NOMO-1 (cell line): ENCODE results near the gene TRPC5OS.
A peak's percentile ranks its signal among the peaks of the same experiment; 100 is the strongest.

ENCODE experiments used
- DNase-seq, 2 experiments: peaks; one replicate each; lab custom pipeline; 2025; ENCODE audit not compliant: unreplicated experiment in 2 of 2; lab: John Stamatoyannopoulos, UW

The TRPC5OS gene

DNA sequence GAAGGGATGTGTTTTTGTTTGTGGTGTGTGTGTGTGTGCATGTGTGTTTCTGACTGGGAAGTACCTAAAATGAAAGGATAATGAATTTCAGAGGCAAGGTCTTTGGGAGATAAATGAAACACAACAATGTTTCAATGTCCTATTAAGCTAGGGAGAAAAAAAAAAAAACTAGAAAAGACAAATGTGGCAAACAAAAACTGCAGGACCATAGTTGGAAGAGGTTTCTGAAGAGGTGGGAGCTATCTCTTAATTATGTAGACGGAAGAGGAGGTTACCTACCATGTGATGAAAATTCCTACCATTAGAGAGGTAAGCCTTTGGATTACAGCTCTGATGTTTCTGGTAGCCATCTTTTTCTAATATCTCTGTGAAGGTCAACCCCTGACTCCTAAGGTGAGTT, at the start of gene TRPC5OS:
TSS of gene TRPC5OS (plus strand) at position 301 of the 400 bp plus-strand sequence. CDS start 25,669 bp downstream, outside the sequence.
- no peak for DNase-seq

DNA sequence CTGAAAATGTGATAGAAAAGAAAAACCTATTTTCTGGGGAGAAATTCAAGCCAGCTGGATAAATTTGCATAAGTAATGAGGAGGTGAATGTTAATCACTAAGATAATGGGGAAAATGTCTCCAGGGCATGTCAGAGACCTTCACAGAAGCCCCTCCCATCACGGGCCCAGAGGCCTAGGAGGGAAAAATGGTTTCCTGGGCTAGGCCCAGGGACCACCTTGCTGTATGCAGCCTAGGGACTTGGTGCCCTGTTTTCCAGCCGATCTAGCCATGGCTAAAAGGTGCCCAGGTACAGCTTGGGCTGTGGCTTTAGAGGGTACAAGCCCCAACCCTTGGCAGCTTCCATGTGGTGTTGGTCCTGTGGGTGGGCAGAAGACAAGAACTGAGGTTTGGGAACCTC, 46.6 kb upstream of the TRPC5OS start:
- DNase-seq = no peak

DNA sequence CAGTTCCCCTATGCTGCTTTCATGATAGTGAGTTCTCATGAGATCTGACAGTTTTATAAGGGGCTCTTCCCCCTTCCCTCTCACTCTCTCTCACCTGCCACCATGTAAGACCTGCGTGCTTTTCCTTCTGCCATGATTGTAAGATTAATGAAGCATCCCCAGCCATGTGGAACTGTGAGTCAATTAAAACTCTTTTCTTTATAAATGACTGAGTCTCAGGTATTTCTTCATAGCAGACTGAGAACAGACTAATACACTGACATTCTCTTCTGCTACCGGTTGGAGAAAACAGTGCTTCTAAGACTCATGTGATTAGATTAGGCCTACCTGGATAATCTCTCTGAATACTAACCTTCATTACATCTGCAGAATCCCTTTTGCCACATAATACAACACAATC, 45.4 kb upstream of the TRPC5OS start:
- DNase-seq = no peak

DNA sequence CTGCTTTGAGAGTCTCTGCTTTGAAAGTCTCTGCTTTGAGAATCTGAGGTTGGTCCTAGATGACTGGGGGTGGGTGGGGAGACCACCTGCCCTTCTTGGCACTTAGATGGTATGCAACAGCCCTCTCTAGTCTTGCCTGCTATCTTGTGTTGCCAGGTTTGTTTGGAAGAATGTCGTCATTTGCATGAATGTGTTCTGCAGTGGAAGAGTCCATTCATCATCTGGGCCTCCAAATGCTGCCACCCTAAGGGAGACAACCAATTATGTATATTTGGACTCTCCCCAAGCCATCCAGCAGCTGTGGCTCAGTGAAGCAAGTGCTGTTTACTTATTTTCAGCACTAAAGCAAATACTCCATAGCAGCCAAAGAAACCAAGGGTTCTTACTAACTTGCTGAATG, 44.6 kb upstream of the TRPC5OS start:
- no peak for DNase-seq

DNA sequence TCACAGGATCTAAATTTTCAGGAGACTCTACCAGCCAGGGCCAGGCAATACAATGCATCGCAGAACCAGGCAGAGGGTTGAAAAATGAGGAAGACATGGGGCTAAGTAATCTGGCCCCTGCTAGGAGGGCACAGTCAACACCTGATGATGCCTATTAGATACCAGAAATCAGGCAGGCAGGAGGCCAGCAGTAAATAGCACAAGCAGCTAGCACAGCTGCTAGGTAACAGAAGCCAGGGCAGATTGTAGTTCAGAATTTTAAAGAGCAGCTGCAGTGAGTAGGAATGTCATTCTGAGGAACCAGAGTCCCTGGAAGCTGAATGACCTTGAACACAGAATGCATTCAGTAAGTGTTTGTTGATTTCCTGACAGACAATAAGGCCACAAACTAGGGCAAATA, 38.8 kb upstream of the TRPC5OS start:
- DNase-seq = no peak

GRCh38 chrX:111847491-111848133, 28.4 kb upstream of the TRPC5OS start:
- no peak for DNase-seq

DNA sequence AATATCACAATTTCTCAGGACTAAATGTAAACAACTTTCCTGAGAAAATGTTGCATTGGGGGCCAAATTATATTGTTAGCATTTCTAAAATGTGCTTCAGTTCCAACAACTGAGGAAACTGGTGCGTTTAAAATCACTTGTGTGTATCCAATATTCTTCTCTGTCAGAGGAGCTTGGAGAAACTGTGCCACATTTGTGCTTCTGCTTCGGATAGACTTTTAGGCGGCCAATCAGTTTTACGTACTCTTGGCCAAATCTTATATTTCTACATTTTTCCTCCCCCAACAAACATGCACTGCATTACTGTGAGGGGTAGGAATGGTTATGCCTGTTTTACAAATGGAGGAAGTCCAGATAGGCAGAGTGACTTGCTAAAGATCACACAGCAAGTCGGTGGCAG, 27.4 kb upstream of the TRPC5OS start:
- no peak for DNase-seq

DNA sequence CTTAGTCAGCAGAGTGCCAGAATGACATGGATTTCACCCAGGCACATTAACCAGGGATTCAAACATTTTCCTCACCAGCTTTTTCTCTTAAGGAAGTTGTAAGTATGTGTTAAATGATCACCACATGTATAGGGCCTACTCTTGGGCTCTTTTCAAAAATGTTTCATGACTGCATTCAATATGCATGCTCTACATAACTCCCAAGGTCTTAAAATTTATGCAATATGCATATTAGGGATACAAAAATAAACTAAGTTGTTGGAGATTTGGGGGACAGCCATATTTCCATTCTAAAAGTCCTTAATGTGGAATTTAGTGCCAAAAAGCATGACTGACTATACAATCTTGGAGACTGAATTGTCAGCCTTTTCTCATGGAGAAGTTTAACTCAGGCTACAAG, 25.0 kb upstream of the TRPC5OS start:
- DNase-seq = no peak

DNA sequence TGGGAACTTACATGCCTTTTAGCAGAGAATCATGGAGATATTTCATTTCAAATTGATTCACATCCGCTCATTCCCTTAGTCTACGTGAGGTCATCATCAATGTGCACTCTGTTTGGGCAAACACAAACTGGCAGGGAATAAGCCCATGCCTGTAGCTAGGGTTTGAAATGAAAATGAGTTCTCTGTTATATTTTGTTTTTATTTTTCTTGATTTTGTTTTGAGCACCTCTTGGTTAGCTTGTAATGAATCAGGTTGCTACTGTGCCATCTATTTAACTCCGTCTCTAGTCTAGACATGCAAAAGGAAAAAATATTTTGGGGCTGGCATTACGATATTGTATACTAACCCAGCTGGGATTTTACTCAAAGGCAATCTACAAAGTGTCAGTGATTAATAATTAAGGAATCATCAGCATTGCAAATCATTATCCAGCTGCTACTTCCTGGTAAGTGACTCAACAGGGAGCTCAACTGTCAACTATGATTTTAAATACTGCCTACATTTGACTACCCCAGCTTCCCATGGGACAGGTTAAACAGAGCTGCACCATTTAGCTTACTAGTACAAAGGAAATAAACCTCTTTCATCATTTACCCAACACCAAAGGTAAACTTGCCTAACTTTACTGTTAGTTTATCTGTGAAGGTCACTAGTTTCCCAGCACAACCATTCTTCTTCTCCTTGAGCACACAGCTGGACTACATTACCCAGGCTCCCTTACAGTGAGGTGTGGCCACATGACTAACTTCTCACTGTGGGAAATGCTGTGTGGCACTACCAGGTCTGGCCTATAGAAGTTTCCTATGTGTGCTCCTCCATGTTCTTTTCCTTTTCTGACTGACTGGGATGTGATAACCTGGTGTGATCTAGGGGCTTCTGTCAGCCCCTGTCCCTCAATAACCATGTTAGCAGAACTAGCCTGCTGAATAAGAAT, 21.2 kb upstream of the TRPC5OS start:
- DNase-seq = no peak

DNA sequence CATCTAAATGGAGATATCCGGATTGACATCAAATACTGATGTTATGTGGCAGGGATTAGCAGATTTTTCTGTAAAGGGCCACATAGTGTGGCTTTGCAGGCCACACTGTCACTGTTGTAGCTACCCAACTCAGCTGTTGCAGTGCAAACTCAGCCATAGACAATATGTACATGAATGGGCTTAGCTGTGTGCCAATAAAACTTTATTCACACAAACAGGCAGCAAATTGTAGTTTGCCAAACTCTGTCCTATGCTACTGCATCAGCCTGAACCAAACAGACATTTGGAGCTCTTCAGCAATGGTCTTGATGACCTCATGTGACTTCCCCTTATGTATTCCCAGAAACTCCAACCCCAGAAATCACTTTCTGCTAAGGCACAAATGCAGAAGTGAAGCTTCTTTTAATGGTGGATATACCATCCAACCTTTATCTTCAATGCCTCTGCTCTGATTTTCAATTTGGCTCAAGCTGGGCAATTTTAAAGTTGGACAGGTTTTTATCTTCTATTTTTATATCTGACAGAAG, 18.4 kb upstream of the TRPC5OS start:
- DNase-seq = no peak

- DNase-seq = no peak
These were observed 14.4 kb upstream of the TRPC5OS start for GRCh38 chrX:111861605-111862004.

DNA sequence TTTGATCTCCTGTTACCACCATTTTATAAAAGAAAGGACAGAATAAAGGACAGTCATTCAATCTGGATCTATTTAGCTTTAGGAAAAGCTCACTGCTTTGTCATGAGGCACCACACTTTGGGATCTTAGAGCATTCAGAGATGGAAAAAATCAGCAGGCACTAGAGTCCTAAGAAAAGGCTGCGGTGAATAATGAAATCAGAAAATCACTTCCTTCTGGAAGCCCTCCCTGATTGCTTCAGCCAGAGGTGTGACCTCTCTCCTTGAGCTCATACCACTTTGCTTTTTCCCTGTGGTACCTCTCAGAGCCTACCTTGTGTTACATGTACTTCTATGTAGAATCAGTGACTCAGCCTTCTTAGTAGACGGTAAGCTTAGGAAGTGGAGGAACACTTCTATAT, 8.7 kb upstream of the TRPC5OS start:
- DNase-seq = no peak

DNA sequence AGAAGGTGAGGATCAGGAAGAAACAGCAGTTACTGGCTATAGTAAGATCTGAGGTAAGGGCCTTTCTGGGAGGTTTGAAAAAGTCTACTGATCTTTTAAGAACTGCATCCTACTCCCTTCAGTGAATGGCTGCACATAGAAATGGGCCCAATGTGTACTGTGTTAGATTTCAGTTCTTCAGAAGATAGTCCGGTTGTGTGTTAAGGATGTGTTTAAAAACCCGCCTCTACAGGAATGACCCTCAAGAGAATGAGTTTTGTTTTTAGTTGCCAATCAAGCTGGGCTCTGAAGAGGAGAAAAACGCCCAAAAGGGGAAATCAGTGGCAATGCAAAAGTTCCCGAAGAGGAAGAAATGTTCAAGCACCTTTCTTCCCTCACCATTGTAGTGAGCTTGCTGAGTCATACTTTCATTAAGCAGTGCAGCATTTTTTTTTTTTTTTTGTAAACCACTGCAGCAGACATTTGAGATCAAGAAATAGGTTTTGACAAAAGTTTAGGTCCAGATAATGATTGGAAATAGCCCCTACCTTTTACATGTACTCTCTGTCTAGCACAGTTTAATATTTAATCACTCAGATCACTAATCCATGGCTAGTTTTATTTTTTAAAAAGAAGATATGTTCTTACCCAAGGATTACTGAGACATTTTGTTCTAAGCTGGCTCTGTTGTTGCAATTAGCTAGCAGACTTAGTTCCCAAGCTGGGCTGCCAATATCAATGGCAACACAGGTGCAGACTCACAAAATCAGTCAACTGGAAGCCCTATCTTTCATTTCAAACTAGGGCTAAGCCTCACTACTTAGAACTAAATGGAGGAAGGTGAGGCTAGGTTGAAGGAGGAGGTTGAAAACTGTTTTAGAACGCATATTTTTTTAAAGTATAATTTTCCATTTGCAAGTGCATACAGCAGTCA, 7.0 kb upstream of the TRPC5OS start:
- peak in 1 of 2 experiments; percentile 30 for DNase-seq

DNA sequence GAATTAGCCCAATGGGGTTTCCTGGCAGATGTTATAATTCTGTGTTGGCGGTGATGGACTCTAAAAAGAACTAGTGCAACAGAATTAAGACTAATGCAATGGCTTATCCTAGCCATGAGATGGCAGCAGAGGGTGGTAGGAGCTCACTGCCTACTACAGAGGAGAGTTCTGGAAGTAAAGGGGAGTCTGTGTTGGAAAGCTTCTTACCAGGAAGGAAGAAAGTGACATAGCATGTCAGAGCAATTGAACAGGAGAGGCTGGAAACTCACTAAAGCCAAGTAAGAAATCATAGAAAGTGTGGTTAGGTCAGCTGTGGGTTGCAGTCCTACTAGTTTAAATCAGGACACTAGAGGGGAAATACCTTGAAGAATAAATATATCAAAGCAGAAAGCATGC, 6.3 kb upstream of the TRPC5OS start:
- peak; percentile 23 to 39 for DNase-seq

DNA sequence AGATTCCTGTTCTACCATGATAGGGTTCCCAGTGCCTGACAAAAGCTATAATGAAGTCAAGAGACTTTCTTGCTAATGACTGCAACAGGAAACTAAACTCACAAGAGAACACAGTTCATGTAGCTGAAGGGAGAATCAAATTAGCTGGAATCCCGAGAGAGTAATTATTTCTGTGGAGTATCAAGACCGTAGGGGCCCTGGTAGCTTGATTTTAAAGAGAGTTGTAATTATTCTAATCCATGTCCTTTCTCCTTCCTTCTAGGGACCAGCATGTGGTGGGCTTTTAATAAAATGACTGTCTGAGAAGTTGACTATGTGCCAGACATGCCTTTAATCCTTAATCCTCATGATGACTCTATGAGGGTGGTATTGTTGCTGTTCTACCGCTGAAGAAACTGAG, 1.7 kb upstream of the TRPC5OS start:
- DNase-seq = no peak

DNA sequence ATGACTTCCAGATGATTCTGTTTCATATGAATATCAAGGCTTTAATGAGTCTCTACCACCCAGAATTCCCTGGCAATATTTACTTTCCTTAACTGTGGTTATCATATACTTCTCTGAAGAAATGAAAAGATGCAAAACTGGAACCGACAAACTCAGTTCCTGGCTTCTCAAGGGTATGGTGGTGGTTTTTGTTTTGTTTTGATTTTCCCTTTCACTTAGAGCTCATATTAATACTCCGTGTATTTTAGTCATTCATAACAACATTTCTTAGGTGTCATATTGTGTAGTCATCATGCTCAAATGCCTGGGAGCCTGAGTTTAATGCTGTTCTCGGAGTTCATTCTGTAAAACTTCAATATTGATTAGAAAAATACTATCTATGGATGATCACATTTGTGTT, 665 bp downstream of the TRPC5OS start:
- DNase-seq = no peak

DNA sequence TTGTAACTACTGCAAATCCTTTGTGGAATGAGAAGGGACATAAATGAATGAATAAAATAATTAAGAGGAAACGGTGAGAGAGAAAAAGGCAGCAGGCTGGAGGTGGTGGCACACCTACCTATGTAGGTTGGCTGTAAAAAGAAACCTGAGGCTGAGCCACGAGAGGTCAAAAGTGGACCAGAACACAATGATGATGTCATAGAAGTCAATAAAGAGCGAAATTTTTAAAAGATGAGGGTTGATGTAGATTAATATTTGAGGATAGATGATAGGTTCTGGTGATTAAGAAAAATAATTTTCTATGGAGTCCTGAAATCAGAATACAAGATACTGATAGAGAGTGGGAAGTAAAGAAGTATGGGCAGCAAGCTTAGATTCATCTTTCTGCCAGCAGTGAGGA, 1.7 kb downstream of the TRPC5OS start:
- no peak for DNase-seq

DNA sequence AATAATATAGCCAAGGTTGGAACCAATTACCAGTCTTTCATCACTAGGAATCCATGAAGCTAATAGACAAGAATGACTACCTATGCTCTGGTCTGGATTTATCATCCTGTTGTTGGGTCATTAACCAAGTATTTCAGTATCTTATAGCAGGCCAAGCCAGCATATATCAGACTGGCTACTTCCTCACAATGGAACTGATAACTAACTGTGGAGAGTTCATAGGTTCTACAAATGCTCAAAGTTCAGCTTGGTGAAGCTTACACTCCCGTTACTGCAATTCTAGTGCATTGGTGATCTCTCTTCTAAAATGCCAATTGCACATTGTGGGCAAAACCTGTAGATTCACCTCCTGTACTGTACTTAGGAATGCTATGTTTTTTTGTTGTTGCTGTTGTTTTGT, 4.8 kb downstream of the TRPC5OS start:
- DNase-seq = no peak

DNA sequence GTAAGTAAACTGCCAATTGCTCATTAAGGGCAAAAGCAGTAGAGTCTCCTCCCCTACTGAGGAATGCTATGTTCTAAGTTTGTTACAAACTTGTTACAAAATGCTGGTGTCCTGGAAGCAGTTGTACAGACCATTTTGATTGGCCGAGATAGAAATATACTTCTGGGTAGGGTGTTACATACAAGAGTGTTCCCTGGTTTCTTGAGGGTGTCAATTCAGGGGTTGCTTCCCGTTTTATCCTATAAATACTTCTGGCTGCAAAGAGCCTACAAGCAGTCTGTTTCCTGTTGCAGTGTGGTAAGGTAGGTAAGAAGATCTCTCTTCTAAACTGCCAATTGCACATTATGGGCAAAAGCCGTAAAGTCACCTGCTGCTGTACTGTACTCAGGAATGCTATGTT, 5.7 kb downstream of the TRPC5OS start:
- peak; percentile 16 to 37 for DNase-seq

DNA sequence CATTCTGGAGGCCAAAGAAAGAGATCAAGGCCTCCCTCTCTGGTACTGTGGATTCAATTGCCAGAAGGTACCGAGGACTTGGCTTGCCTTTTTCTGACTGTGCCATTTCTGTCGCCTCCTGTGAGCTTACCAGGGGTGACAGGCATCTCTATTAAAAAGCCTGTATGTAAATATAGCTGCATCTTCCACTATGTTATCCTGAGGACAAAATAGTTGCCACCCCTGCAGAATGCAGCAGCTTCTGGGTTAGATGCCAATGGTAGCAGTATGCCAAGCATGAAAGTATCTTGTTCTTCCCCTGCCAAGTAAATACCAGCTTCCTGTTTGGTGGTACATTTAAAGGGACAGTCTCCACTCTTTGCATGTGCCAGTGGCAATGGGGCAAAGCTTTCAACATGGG, 10.7 kb downstream of the TRPC5OS start:
- no peak for DNase-seq

DNA sequence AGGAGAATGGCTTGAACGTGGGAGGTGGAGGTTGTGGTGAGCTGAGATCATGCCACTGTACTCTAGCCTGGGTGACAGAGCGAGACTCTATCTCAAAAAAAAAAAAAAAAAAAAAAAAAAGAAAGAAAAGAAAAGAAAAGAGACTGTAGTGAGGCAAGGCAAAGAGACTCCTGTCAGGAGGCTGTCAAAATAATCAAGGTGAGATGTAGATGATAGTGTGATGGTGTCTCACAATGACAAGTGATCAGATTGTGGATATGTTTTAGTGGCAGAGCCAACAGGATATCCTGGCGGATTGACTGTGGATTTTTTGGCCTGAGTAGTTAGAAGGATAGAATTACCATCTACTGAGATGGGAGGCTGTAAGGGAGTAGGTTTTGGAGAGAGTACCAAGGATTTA, 12.6 kb downstream of the TRPC5OS start:
- DNase-seq = no peak
